ENCODE measurements around the gene KIAA1958. TPM values are rescaled to one million over a fixed set of nuclear protein-coding genes. Genes with fewer than 3 reads are reported as not detected.

Gene KIAA1958
- total RNA-seq, 2 experiments from 2014 or later, result 14.9 to 15.3 TPM

DNA sequence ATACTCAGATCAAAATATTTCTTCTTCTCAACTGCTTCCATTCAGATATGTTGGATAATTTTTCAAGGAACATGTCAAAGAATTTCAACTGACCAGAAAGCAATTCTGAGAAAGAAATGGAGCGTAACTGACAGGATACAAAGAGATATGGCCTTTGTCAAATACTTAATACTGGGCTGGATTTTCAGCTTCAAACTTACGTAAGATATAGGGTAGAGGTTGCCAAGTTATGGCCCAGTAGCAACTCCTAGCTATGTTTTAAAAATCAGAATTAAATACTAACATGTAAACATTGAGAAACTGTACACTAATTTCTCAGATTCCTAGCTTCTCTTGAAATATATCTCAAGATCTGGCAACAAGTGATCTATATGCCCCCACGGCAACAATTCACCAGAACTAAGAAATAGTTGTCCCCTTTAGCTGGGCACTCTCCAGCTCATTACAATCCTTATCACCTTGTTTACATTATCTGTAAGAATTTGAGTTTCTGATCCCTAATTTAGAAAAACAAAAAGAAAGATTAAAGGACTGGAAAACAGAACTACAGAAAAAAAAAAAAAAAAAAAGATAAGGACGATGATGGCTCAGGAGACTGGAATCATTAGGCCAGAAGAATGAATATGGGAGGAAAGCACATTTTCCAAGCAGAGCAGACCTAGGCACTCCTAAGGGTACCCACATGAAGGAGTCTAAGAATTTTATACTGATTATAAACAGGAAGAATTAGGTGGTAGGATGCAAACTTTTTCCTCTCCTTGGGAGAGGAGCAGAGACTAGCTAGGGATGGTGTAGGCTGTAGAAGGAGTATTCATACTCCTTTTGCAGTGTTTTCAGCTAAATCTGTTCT, 208.3 kb downstream of the KIAA1958 start:
- ChIA-PET CTCF (interaction anchor here (0.9 to 1.6 kb wide), 3 partner anchors 10 to 98 kb away, joined by 3 read pairs; no protein-coding TSS in a partner anchor), POLR2A (no interaction called here)
- no peak for ATAC-seq
- no peaks in the 10 kb centered on the region for H3K9me3 Mint-ChIP-seq
- intact Hi-C loops (cut with micrococcal nuclease), result no loop called here
- no peak overlapping the region for H3K27ac Mint-ChIP-seq
- no peak overlapping the region for H3K4me3 Mint-ChIP-seq
- TF ChIP-seq, protein P1, sequence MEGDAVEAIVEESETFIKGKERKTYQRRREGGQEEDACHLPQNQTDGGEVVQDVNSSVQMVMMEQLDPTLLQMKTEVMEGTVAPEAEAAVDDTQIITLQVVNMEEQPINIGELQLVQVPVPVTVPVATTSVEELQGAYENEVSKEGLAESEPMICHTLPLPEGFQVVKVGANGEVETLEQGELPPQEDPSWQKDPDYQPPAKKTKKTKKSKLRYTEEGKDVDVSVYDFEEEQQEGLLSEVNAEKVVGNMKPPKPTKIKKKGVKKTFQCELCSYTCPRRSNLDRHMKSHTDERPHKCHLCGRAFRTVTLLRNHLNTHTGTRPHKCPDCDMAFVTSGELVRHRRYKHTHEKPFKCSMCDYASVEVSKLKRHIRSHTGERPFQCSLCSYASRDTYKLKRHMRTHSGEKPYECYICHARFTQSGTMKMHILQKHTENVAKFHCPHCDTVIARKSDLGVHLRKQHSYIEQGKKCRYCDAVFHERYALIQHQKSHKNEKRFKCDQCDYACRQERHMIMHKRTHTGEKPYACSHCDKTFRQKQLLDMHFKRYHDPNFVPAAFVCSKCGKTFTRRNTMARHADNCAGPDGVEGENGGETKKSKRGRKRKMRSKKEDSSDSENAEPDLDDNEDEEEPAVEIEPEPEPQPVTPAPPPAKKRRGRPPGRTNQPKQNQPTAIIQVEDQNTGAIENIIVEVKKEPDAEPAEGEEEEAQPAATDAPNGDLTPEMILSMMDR (IDR thresholded peaks at IDR 0.05), result no peak
- no peaks in the 10 kb centered on the region for H3K27me3 Mint-ChIP-seq
- no peak for DNase-seq
- peaks cover 22% of the 10 kb centered on the region for H3K4me1 Mint-ChIP-seq (ENCODE audit: low read depth)
- peaks cover 34% of the 10 kb centered on the region for H3K36me3 Mint-ChIP-seq (ENCODE audit: low read depth)

DNA sequence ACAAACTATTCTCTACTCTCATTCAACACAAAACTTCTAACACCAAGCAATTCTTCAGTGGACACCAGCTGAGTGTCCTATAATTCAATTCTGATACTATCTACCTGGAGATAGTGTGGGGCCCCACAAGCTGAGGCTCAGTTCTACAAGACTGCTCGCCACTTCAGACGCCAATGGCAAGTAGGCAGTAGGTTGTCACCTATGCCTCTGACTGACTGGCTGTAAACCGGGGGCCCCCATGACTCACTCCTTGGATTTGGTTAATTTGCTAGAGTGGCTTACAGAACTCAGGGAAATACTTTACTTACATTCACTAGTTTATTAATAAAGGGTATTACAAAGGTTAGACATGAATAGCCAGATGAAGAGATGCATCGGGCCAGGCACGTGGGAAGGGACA, 209.8 kb downstream of the KIAA1958 start:
- Mint-ChIP-seq H3K27me3 (no peaks in the 10 kb centered on the region), H3K9me3 (no peaks in the 10 kb centered on the region), H3K27ac (no peak overlapping the region), H3K36me3 (ENCODE audit: low read depth) (peaks cover 39% of the 10 kb centered on the region), H3K4me3 (no peak overlapping the region), H3K4me1 (ENCODE audit: low read depth) (peaks cover 28% of the 10 kb centered on the region)
- TF ChIP-seq, protein P1 (IDR thresholded peaks at IDR 0.05), result no peak
- intact Hi-C loops (cut with micrococcal nuclease), result no loop called here
- ChIA-PET POLR2A (interaction anchor here (1.1 kb wide), 1 partner anchor 11 kb away, joined by 5 read pairs; no protein-coding TSS in a partner anchor), CTCF (interaction anchor here (0.8 to 1.5 kb wide), 2 partner anchors 96 to 416 kb away, joined by 3 read pairs; no protein-coding TSS in a partner anchor)
- peak; percentile 39 for ATAC-seq
- DNase-seq, result peak; percentile 38

GRCh38 chr9:112699230-112699629, 212.6 kb downstream of the KIAA1958 start:
- TF ChIP-seq, protein P1 (IDR thresholded peaks at IDR 0.05), result no peak
- CTCF ChIA-PET, result interaction anchor here (1.0 kb wide), 1 partner anchor 187 kb away, joined by 3 read pairs; no protein-coding TSS in a partner anchor
- peak; percentile 51 for DNase-seq
- intact Hi-C loops (cut with micrococcal nuclease), result no loop called here
- Mint-ChIP-seq H3K27me3 (no peaks in the 10 kb centered on the region), H3K36me3 (ENCODE audit: low read depth) (peaks cover 36% of the 10 kb centered on the region), H3K9me3 (no peaks in the 10 kb centered on the region), H3K27ac (no peak overlapping the region), H3K4me1 (ENCODE audit: low read depth) (peaks cover 28% of the 10 kb centered on the region), H3K4me3 (no peak overlapping the region)
- POLR2A ChIA-PET, result interaction anchor here (0.6 kb wide), 1 partner anchor 198 kb away, joined by 4 read pairs; no protein-coding TSS in a partner anchor
- ATAC-seq, result peak; percentile 42

GRCh38 chr9:112700085-112700484, 213.5 kb downstream of the KIAA1958 start:
- ChIA-PET CTCF (no interaction called here), POLR2A (no interaction called here)
- TF ChIP-seq, protein P1 (IDR thresholded peaks at IDR 0.05), result no peak
- no peaks in the 10 kb centered on the region for H3K9me3 Mint-ChIP-seq
- H3K36me3 Mint-ChIP-seq (ENCODE audit: low read depth), result peaks cover 39% of the 10 kb centered on the region
- peak; percentile 17 for DNase-seq
- intact Hi-C loops (cut with micrococcal nuclease), result loop anchor here (10.0 kb wide), 1 partner anchor 325 kb away; no protein-coding TSS in a partner anchor
- H3K4me1 Mint-ChIP-seq (ENCODE audit: low read depth), result peaks cover 28% of the 10 kb centered on the region
- H3K27me3 Mint-ChIP-seq, result no peaks in the 10 kb centered on the region
- ATAC-seq, result no peak
- no peak overlapping the region for H3K27ac Mint-ChIP-seq
- no peak overlapping the region for H3K4me3 Mint-ChIP-seq

DNA sequence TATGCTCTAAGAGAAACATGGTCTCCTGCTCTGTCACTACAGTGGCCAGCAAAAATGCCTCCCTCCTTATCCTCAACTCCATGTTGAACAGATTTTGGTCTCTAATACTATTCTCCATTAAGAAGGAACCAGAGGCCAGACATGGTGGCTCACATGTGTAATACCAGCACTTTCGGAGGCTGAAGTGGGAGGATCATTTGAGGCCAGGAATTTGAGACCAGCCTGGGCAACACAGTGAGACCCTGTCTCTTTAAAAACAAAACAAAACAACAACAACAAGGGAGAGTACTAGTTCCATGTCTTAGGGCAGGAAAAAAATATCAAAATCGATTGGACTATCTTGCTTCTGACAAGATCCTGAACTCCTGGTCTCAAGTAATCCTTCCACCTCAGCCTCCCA, 216.7 kb downstream of the KIAA1958 start:
- H3K9me3 Mint-ChIP-seq, result no peaks in the 10 kb centered on the region
- H3K27me3 Mint-ChIP-seq, result no peaks in the 10 kb centered on the region

More for the DNA sequence above, 216.7 kb downstream of the KIAA1958 start:
- intact Hi-C loops (cut with micrococcal nuclease), result loop anchor here (10.0 kb wide), 1 partner anchor 329 kb away; no protein-coding TSS in a partner anchor
- DNase-seq (no peak), ATAC-seq (no peak)
- ChIA-PET POLR2A (no interaction called here), CTCF (no interaction called here)
- peaks cover 27% of the 10 kb centered on the region for H3K4me1 Mint-ChIP-seq (ENCODE audit: low read depth)
- no peak overlapping the region for H3K4me3 Mint-ChIP-seq
- TF ChIP-seq, protein P1 (IDR thresholded peaks at IDR 0.05), result no peak
- H3K27ac Mint-ChIP-seq, result no peak overlapping the region
- H3K36me3 Mint-ChIP-seq (ENCODE audit: low read depth), result peaks cover 26% of the 10 kb centered on the region
